Mesenchymal stem cell (in vitro differentiated cells and primary cell): ENCODE results near the gene SNRPA.

Experiments
- DNase-seq: peaks from one replicate; pipeline ENCODE4 v3.0.0-alpha.2; 2013
- H2AFZ ChIP-seq: one replicate; pipeline ENCODE4 v1.6.1; 2013; ENCODE audit warnings: low read depth, mild to moderate bottlenecking, control low read depth, inconsistent platforms, low read length, moderate library complexity
- H2AK5ac ChIP-seq: 2 replicates; pipeline ENCODE4 v1.6.1; 2013; ENCODE audit warnings: low read length, moderate library complexity, mild to moderate bottlenecking, inconsistent platforms; ENCODE audit not compliant: severe bottlenecking
- H2BK120ac ChIP-seq: one replicate; pipeline ENCODE4 v1.6.1; 2013; ENCODE audit warnings: low read depth, mild to moderate bottlenecking, inconsistent platforms, low read length, moderate library complexity
- H2BK12ac ChIP-seq, 2 experiments: one replicate each; pipeline ENCODE4 v1.6.1; 2013; ENCODE audit warnings: inconsistent platforms in 2 of 2, low read length in 2 of 2, mild to moderate bottlenecking in 2 of 2, moderate library complexity in 2 of 2, control low read depth in 1 of 2
- H2BK15ac ChIP-seq: one replicate; pipeline ENCODE4 v1.6.1; 2013; ENCODE audit warnings: mild to moderate bottlenecking, low read depth, inconsistent platforms; ENCODE audit not compliant: poor library complexity, severe bottlenecking
- H2BK5ac ChIP-seq: 2 replicates; pipeline ENCODE4 v1.6.1; 2013; ENCODE audit warnings: low read depth, mild to moderate bottlenecking, low read length, control low read depth, inconsistent platforms; ENCODE audit not compliant: poor library complexity, severe bottlenecking
- H3K14ac ChIP-seq, 2 experiments: one replicate each; pipeline ENCODE4 v1.6.1; 2013; ENCODE audit warnings: inconsistent platforms in 2 of 2, low read length in 2 of 2, control low read depth in 1 of 2, mild to moderate bottlenecking in 1 of 2, moderate library complexity in 1 of 2
- H3K18ac ChIP-seq, 2 experiments: one replicate each; pipeline ENCODE4 v1.6.1; 2013; ENCODE audit warnings: inconsistent platforms in 2 of 2, low read length in 2 of 2, control low read depth in 1 of 2, low read depth in 1 of 2, mild to moderate bottlenecking in 1 of 2
- H3K23ac ChIP-seq, 2 experiments: one replicate each; pipeline ENCODE4 v1.6.1; 2013; ENCODE audit warnings: inconsistent platforms in 2 of 2, low read length in 2 of 2, mild to moderate bottlenecking in 2 of 2, moderate library complexity in 2 of 2, control low read depth in 1 of 2
- H3K27ac ChIP-seq: 2 replicates; pipeline ENCODE4 v1.5.1; 2013; ENCODE audit warnings: mild to moderate bottlenecking, moderate library complexity, low read length, control low read depth, inconsistent platforms; ENCODE audit not compliant: poor library complexity, severe bottlenecking
- H3K27me3 ChIP-seq, 2 experiments: 2 replicates each; pipeline versions ENCODE4 v1.6.1 to v1.7.0; 2013; ENCODE audit warnings: low read length in 2 of 2, mild to moderate bottlenecking in 2 of 2, moderate library complexity in 2 of 2, control low read depth in 1 of 2, inconsistent platforms in 1 of 2; ENCODE audit not compliant: control insufficient read depth in 1 of 2, insufficient read depth in 1 of 2
- H3K36me3 ChIP-seq, 2 experiments: 2 replicates each; pipeline versions ENCODE4 v1.6.1 to v1.7.0; 2013; ENCODE audit warnings: low read length in 2 of 2, control low read depth in 1 of 2, inconsistent platforms in 1 of 2, low read depth in 1 of 2, mild to moderate bottlenecking in 1 of 2; ENCODE audit not compliant: insufficient read depth in 2 of 2, control insufficient read depth in 1 of 2
- H3K4ac ChIP-seq, 2 experiments: one replicate each; pipeline ENCODE4 v1.6.1; 2013; ENCODE audit warnings: inconsistent platforms in 2 of 2, low read length in 2 of 2, mild to moderate bottlenecking in 2 of 2, moderate library complexity in 2 of 2, control low read depth in 1 of 2, low read depth in 1 of 2
- H3K4me1 ChIP-seq: 2 replicates; pipeline ENCODE4 v1.6.1; 2013; ENCODE audit warnings: low read depth, low read length, control low read depth; ENCODE audit not compliant: control insufficient read depth, insufficient read depth
- H3K4me2 ChIP-seq: 2 replicates; pipeline ENCODE4 v1.6.1; 2013; ENCODE audit warnings: low read length, mild to moderate bottlenecking, inconsistent platforms; ENCODE audit not compliant: poor library complexity, severe bottlenecking
- H3K4me3 ChIP-seq, 2 experiments: 2 replicates each; pipeline versions ENCODE4 v1.5.1 to v1.7.0; 2013; ENCODE audit warnings: low read length in 2 of 2, mild to moderate bottlenecking in 2 of 2, control low read depth in 1 of 2, low read depth in 1 of 2; ENCODE audit not compliant: insufficient read depth in 1 of 2
- H3K79me1 ChIP-seq: replicated peaks from 2 replicates; pipeline ENCODE4 v1.6.1; 2013; ENCODE audit warnings: mild to moderate bottlenecking, control low read depth, low read length, inconsistent platforms; ENCODE audit not compliant: poor library complexity, severe bottlenecking
- H3K9ac ChIP-seq: 2 replicates; pipeline ENCODE4 v1.7.0; 2013; ENCODE audit warnings: mild to moderate bottlenecking, low read length, moderate library complexity
- H3K9me3 ChIP-seq: 2 replicates; pipeline ENCODE4 v1.7.0; 2013; ENCODE audit warnings: mild to moderate bottlenecking, low read length; ENCODE audit not compliant: control insufficient read depth
- H4K8ac ChIP-seq: one replicate; pipeline ENCODE4 v1.6.1; 2013; ENCODE audit warnings: inconsistent platforms, mild to moderate bottlenecking, low read length, moderate library complexity
- H4K91ac ChIP-seq: one replicate; pipeline ENCODE4 v1.6.1; 2013; ENCODE audit warnings: mild to moderate bottlenecking, low read length, inconsistent platforms
- WGBS: methylation state at CpG from one replicate; pipeline ENCODE4 v1.1.7; 2013; ENCODE audit warnings: mixed read lengths; 5-methylcytosine and 5-hydroxymethylcytosine counted together

The SNRPA gene

GRCh38 chr19:40743926-40744325, 7.1 kb upstream of the SNRPA start:
- 94% methylated on average over 10 of the region's 10 CpGs for WGBS
- Histone ChIP-seq H4K8ac (no peak overlapping the region), H3K27ac (no peak overlapping the region), H2BK120ac (no peak overlapping the region), H3K4me3 (no peak overlapping the region), H3K4me2 (no peak overlapping the region), H3K9me3 (no peaks in the 10 kb centered on the region), H3K36me3 (peaks cover 23 to 36% of the 10 kb centered on the region in 2 experiments), H2BK12ac (peak overlapping the region; percentile 61 to 80), H3K9ac (no peak overlapping the region), H2BK5ac (no peak overlapping the region), H3K79me1 (peaks cover 13% of the 10 kb centered on the region), H2BK15ac (no peak overlapping the region), H3K27me3 (no peaks in the 10 kb centered on the region), H3K18ac (peak overlapping the region; percentile 5 to 37), H3K14ac (no peak overlapping the region), H4K91ac (peak overlapping the region; percentile 57), H3K4ac (peak overlapping the region in 1 of 2 experiments; percentile 20), H2AFZ (no peak overlapping the region), H3K4me1 (peaks cover 23% of the 10 kb centered on the region), H2AK5ac (peak overlapping the region; percentile 71), H3K23ac (no peak overlapping the region)
- no peak for DNase-seq

DNA sequence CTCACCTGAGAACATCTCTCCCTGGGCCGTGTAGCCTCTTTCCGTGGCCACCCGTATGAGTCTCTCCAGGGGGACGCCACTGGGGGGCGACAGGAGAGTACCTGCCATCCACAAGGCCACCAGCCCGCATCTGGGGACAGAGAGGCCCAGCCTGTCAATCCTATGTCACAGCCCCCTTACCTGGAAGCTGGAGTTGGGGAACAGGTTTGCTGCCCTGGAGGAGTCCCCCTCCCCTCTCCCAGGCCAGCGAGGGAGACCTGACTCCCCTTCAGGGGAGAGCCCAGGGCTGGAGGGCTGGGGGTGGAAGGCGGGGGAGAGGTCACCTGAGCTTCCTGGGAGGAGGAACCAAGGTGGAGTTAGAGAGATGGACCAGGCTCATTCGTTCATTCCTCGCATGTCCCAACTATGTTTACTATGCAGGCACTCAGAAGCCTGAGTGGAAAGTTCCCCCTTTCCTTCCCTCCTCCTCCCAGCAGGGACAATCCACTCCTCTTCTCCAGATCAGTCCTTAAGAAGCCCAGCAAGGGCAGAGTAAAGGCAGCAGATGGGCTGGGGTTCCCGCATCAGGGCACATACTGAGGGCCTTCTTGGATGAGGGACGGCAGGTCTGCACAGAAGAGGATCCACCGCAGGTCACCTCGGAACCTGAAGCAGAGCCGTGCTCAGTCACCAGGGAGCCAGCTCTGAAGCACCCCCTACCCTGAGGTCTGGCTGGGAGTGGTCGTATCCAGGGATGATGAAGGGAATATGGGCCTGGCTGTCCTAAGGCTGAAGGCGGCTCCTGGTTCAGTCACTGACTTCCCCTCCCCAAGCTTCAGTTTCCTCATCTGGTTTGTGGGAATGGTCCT, 6.2 kb upstream of the SNRPA start:
- WGBS: 76% methylated on average over 14 of the region's 17 CpGs
- no peak overlapping the region for H3K4me2 ChIP-seq
- no peak overlapping the region for H2BK5ac ChIP-seq
- H4K91ac ChIP-seq: peak overlapping the region; percentile 94
- H2AFZ ChIP-seq: no peak overlapping the region
- H3K9ac ChIP-seq: peak overlapping the region; percentile 36
- H3K9me3 ChIP-seq: no peaks in the 10 kb centered on the region
- no peak overlapping the region for H3K23ac ChIP-seq
- peaks cover 20% of the 10 kb centered on the region for H3K79me1 ChIP-seq
- H3K4me3 ChIP-seq: no peak overlapping the region
- peak overlapping the region in 1 of 2 experiments; percentile 12 for H3K14ac ChIP-seq
- no peaks in the 10 kb centered on the region for H3K27me3 ChIP-seq
- H3K18ac ChIP-seq: peak overlapping the region; percentile 37 to 95
- H2BK120ac ChIP-seq: peak overlapping the region; percentile 61
- peaks cover 15 to 28% of the 10 kb centered on the region in 2 experiments for H3K36me3 ChIP-seq
- H3K4ac ChIP-seq: peak overlapping the region; percentile 69 to 80
- peaks cover 31% of the 10 kb centered on the region for H3K4me1 ChIP-seq
- H4K8ac ChIP-seq: peak overlapping the region; percentile 90
- peak; percentile 47 for DNase-seq
- H2BK12ac ChIP-seq: peak overlapping the region; percentile 82 to 88
- peak overlapping the region; percentile 78 for H2AK5ac ChIP-seq
- H2BK15ac ChIP-seq: peak overlapping the region; percentile 90
- peak overlapping the region; percentile 89 for H3K27ac ChIP-seq

GRCh38 chr19:40745402-40745780, 5.6 kb upstream of the SNRPA start:
- Histone ChIP-seq H4K8ac (peak overlapping the region; percentile 90), H3K36me3 (peaks cover 12 to 22% of the 10 kb centered on the region in 2 experiments), H4K91ac (peak overlapping the region; percentile 94), H2BK15ac (peak overlapping the region; percentile 60), H3K4me1 (peaks cover 35% of the 10 kb centered on the region), H3K9ac (peak overlapping the region; percentile 36), H3K4me3 (no peak overlapping the region), H3K27me3 (no peaks in the 10 kb centered on the region), H3K18ac (peak overlapping the region; percentile 34 to 95), H3K4me2 (no peak overlapping the region), H3K79me1 (peaks cover 24% of the 10 kb centered on the region), H2BK12ac (peak overlapping the region; percentile 82 to 88), H2AK5ac (peak overlapping the region; percentile 78), H3K4ac (peak overlapping the region; percentile 69 to 80), H3K9me3 (no peaks in the 10 kb centered on the region), H3K27ac (peak overlapping the region; percentile 89), H2BK120ac (peak overlapping the region; percentile 61), H2BK5ac (no peak overlapping the region), H2AFZ (no peak overlapping the region), H3K14ac (no peak overlapping the region), H3K23ac (no peak overlapping the region)
- 56% methylated on average over 6 of the region's 7 CpGs for WGBS
- peak; percentile 64 for DNase-seq

DNA sequence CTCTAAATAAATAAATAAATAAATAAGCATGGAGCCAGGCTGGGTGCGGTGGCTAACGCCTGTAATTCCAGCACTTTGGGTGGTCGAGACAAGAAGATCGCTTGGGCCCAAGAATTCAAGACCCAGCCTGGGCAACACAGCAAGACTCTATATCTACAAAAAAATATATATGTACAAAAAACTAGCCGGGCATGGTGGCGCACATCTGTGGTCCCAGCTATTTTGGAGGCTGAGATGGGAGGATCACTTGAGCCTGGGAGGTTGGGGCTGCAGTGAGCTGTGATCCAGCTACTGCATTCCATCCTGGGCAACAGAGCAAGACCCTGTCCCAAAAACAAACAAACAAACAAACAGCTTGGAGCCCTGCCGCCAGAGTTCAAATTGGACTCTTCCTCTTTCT, 3.5 kb upstream of the SNRPA start:
- no peak overlapping the region for H3K9ac ChIP-seq
- H2AFZ ChIP-seq: no peak overlapping the region
- no peak overlapping the region for H2BK5ac ChIP-seq
- H3K27me3 ChIP-seq: no peaks in the 10 kb centered on the region
- H4K8ac ChIP-seq: no peak overlapping the region
- H2BK120ac ChIP-seq: no peak overlapping the region
- H3K4me2 ChIP-seq: no peak overlapping the region
- no peak overlapping the region for H2BK15ac ChIP-seq
- H3K4ac ChIP-seq: no peak overlapping the region
- no peaks in the 10 kb centered on the region for H3K9me3 ChIP-seq
- peaks cover 5 to 11% of the 10 kb centered on the region in 2 experiments for H3K36me3 ChIP-seq
- H3K18ac ChIP-seq: no peak overlapping the region
- H2AK5ac ChIP-seq: no peak overlapping the region
- no peak overlapping the region for H3K23ac ChIP-seq
- WGBS: 99% methylated on average over 7 of the region's 7 CpGs
- no peak overlapping the region for H3K14ac ChIP-seq
- no peak overlapping the region for H3K27ac ChIP-seq
- H3K79me1 ChIP-seq: peaks cover 24% of the 10 kb centered on the region
- peaks cover 36% of the 10 kb centered on the region for H3K4me1 ChIP-seq
- peak overlapping the region in 1 of 2 experiments; percentile 55 for H2BK12ac ChIP-seq
- DNase-seq: no peak
- H4K91ac ChIP-seq: no peak overlapping the region
- H3K4me3 ChIP-seq: no peak overlapping the region
